ENCODE measurements around the gene SNX25.

The SNX25 gene

DNA sequence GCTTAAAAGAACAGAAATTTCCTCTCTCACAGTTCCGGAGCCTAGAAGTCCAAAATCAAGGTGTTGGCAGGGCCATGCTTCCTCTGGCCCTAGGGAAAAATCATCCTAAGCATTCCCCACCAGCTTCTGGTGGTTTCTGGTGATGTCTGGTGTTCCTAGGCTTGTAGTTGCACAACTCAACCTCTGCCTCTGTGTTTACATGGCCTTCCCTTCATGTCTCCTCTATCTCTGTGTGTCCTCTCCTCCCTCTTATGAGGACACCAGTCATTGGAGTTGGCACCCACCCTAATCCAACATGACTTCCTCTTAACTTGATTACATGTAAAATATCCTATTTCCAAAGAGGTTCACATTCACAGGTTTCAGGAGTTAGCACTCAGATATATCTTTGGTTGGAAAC, 170.9 kb downstream of the SNX25 start:
- Histone ChIP-seq H3K36me3 (ENCODE audit: control insufficient read depth in 2 of 2, insufficient read depth in 1 of 2, low read length in 2 of 2) (peaks cover 0 to 22% of the 10 kb centered on the region in 2 experiments; a peak in 1 of 3 replicates), H3K27ac (ENCODE audit: extremely low read depth, low read depth, low read length) (no peak overlapping the region), H3K4me3 (ENCODE audit: low read depth, low read length) (no peak overlapping the region), H3K9me3 (ENCODE audit: control insufficient read depth, insufficient read depth, low read depth, low read length) (no peaks in the 10 kb centered on the region), H3K4me1 (ENCODE audit: control insufficient read depth, insufficient read depth, low read length) (no peaks in the 10 kb centered on the region)
- ChIA-PET POLR2A (no interaction called here), CTCF (no interaction called here)
- TF ChIP-seq, protein P1, sequence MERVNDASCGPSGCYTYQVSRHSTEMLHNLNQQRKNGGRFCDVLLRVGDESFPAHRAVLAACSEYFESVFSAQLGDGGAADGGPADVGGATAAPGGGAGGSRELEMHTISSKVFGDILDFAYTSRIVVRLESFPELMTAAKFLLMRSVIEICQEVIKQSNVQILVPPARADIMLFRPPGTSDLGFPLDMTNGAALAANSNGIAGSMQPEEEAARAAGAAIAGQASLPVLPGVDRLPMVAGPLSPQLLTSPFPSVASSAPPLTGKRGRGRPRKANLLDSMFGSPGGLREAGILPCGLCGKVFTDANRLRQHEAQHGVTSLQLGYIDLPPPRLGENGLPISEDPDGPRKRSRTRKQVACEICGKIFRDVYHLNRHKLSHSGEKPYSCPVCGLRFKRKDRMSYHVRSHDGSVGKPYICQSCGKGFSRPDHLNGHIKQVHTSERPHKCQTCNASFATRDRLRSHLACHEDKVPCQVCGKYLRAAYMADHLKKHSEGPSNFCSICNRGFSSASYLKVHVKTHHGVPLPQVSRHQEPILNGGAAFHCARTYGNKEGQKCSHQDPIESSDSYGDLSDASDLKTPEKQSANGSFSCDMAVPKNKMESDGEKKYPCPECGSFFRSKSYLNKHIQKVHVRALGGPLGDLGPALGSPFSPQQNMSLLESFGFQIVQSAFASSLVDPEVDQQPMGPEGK (tag by site-specific recombination; IDR thresholded peaks at IDR 0.05), result no peak
- TF ChIP-seq ZNF530 (tag by site-specific recombination; IDR thresholded peaks at IDR 0.05; ENCODE audit: low read depth) (no peak), ZIC2 (tag by site-specific recombination; IDR thresholded peaks at IDR 0.05) (no peak), ZNF423 (tag by site-specific recombination; IDR thresholded peaks at IDR 0.05) (no peak), ZNF214 (tag by site-specific recombination; IDR thresholded peaks at IDR 0.05; ENCODE audit: borderline replicate concordance) (no peak), ZNF302 (tag by site-specific recombination; IDR thresholded peaks at IDR 0.05; ENCODE audit: low read depth) (no peak), SCRT2 (tag by site-specific recombination; IDR thresholded peaks at IDR 0.05) (no peak), PRDM10 (tag by site-specific recombination; IDR thresholded peaks at IDR 0.05) (no peak), ZNF664 (tag by site-specific recombination; IDR thresholded peaks at IDR 0.05) (no peak), FEZF1 (tag by site-specific recombination; IDR thresholded peaks at IDR 0.05) (no peak), ZNF777 (tag by site-specific recombination; IDR thresholded peaks at IDR 0.05; ENCODE audit: borderline replicate concordance) (no peak), ZBTB7A (tag by site-specific recombination; IDR thresholded peaks at IDR 0.05; ENCODE audit: low read depth) (no peak), MYNN (tag by site-specific recombination; IDR thresholded peaks at IDR 0.05; ENCODE audit: borderline replicate concordance) (no peak), REST (tag by site-specific recombination; IDR thresholded peaks at IDR 0.05) (no peak), ZFP37 (tag by site-specific recombination; IDR thresholded peaks at IDR 0.05) (no peak), ZNF585B (tag by site-specific recombination; IDR thresholded peaks at IDR 0.05) (no peak)
- TF ChIP-seq, protein P2, sequence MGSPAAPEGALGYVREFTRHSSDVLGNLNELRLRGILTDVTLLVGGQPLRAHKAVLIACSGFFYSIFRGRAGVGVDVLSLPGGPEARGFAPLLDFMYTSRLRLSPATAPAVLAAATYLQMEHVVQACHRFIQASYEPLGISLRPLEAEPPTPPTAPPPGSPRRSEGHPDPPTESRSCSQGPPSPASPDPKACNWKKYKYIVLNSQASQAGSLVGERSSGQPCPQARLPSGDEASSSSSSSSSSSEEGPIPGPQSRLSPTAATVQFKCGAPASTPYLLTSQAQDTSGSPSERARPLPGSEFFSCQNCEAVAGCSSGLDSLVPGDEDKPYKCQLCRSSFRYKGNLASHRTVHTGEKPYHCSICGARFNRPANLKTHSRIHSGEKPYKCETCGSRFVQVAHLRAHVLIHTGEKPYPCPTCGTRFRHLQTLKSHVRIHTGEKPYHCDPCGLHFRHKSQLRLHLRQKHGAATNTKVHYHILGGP (tag by site-specific recombination; IDR thresholded peaks at IDR 0.05), result no peak
- TF ChIP-seq, protein P3, sequence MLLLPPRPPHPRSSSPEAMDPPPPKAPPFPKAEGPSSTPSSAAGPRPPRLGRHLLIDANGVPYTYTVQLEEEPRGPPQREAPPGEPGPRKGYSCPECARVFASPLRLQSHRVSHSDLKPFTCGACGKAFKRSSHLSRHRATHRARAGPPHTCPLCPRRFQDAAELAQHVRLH (tag by site-specific recombination; IDR thresholded peaks at IDR 0.05), result no peak
